AG04450 (cell line): Measurements from ENCODE around the gene ZNF304. TPM values are rescaled to one million over a fixed set of nuclear protein-coding genes. Genes with fewer than 3 reads are reported as not detected.

Experiments used
- CTCF ChIA-PET: fragments of 300-600, 350-600 bp; formaldehyde crosslinking; extraction: SDS; loops from one replicate; lab custom pipeline; 2022; ENCODE audit warnings: antibody characterized with exemption, inconsistent platforms; lab: Charles Lee
- POLR2A ChIA-PET: fragments of 350-600 bp; formaldehyde crosslinking; extraction: SDS; loops from one replicate; lab custom pipeline; 2021; ENCODE audit warnings: antibody characterized with exemption, inconsistent platforms; lab: Yijun Ruan, JAX
- DNase-seq: peaks from one replicate; pipeline ENCODE4 v3.0.0-alpha.2; 2011; ENCODE audit warnings: low read depth, low spot score
- H3K27ac ChIP-seq: one replicate; pipeline ENCODE4 v1.5.1; 2012; ENCODE audit warnings: low read depth, low read length, control low read depth
- H3K27me3 ChIP-seq: one replicate; pipeline ENCODE4 v1.6.0; 2012; ENCODE audit warnings: low read length; ENCODE audit not compliant: control insufficient read depth, insufficient read depth
- H3K4me3 ChIP-seq: 2 replicates; pipeline ENCODE4 v1.5.1; 2011; ENCODE audit warnings: mild to moderate bottlenecking, low read depth, low read length, control low read depth
- H3K9me3 ChIP-seq: 2 replicates; pipeline ENCODE4 v1.5.1; 2012; ENCODE audit warnings: low read length; ENCODE audit not compliant: control insufficient read depth, insufficient read depth
- polyA plus RNA-seq: library from polyadenylated mRNA; depleted of rRNA; stranded (reverse); fragments of >200 nt; gene quantifications from 2 replicates; pipeline ENCODE4 v1.2.3, GENCODE V29; 2011
- TF ChIP-seq, protein P1 (sequence below): IDR thresholded peaks from 2 replicates; pipeline ENCODE4 v1.5.1; 2011; ENCODE audit warnings: low read depth, low read length, control low read depth, inconsistent platforms

Gene ZNF304
- polyA plus RNA-seq, 1 experiment, result 7.8 TPM

DNA sequence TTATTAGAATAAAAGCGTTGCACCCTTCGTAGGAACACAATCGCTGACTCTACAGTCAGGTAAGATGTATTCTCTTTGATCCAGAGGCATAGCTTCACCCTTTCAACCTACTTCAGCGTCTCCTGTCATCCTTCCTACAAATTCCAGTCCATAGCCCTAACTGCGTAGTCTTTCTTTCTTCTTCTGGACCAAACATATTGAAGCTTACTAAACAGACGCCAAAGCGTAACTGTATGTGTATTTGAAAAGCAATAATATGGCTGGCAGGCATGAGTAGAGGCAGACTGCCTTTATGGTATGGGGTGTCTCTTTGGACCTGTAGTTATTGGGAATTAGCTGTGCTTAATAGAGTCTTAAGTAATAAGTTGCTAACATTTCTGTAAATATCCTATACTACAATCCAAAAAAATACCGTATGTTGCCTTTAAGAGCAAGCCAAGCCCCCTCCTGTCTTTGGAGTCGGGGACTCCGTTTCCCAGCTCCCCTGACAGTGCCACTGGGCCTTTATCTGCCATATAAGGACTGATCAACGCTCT, 38.2 kb downstream of the ZNF304 start:
- Histone ChIP-seq H3K27me3 (no peaks in the 10 kb centered on the region), H3K27ac (peak overlapping the region; percentile 55), H3K4me3 (peak overlapping the region; percentile 21), H3K9me3 (no peaks in the 10 kb centered on the region; the same call in 1 of the 2 replicates)
- ChIA-PET POLR2A (interaction anchor here (0.6 to 1.6 kb wide), 6 partner anchors 10 to 782 kb away, joined by 3 to 6 read pairs (median 4); partner anchors contain the start of genes TRAPPC2B and ZNF547), CTCF (interaction anchor here (0.7 to 1.5 kb wide), 2 partner anchors 17 to 24 kb away, joined by 3 to 10 read pairs; no protein-coding TSS in a partner anchor)
- TF ChIP-seq, protein P1, sequence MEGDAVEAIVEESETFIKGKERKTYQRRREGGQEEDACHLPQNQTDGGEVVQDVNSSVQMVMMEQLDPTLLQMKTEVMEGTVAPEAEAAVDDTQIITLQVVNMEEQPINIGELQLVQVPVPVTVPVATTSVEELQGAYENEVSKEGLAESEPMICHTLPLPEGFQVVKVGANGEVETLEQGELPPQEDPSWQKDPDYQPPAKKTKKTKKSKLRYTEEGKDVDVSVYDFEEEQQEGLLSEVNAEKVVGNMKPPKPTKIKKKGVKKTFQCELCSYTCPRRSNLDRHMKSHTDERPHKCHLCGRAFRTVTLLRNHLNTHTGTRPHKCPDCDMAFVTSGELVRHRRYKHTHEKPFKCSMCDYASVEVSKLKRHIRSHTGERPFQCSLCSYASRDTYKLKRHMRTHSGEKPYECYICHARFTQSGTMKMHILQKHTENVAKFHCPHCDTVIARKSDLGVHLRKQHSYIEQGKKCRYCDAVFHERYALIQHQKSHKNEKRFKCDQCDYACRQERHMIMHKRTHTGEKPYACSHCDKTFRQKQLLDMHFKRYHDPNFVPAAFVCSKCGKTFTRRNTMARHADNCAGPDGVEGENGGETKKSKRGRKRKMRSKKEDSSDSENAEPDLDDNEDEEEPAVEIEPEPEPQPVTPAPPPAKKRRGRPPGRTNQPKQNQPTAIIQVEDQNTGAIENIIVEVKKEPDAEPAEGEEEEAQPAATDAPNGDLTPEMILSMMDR, result no peak
- no peak for DNase-seq

DNA sequence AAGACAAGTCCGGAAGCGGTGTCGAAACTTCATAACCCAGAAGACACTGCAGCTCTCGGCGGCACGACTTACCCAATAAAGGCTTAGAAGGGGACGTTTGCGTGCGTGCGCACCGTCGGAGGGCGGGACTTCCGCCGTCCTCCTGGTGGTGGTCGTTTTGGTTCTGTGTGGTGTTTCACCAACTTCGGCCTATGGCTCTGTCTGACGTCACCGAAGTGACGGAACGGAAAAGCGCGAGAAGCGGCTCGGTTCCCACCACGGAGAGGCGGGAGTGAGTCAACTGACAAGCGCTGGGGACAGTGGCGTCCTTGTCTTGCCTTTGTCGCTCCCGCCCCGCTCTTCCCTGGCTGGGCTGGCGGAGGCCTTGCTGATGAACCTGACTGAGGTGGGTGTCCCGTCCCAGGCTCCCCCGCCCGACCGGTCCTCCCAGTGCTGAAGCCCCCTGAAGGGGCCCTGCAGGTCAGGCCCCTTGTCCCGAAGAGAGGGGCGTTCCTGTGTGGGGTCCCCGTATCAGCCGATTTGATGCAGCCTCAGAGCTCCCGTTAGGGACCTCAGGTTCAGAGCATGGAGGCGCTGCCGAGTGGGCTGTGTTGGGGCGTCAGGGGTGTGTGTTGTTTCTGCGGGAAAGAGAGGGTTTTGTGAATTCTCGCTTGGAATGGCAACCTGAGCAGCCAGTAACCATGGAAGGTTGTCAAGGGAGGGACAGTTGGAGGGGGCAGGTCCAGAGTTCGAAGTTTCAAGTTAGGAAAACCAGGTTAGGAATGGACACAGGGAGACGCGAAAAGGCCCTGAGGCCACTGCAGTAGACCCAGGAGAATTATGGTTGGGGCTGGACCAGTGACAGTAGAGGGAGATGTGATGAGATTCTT, 38.9 kb downstream of the ZNF304 start, which contains the start of gene ZNF548:
Gene ZNF548, plus strand, starts transcription at position 125 of the 869 bp plus-strand sequence. Its CDS starts 246 bp downstream, at position 371.
- TF ChIP-seq, protein P1, result peak; percentile 31
- H3K4me3 ChIP-seq, result peak within 1 kb of the TSS; percentile 93

GRCh38 chr19:57395710-57396109, 44.6 kb downstream of the ZNF304 start:
- H3K27me3 ChIP-seq, result no peaks in the 10 kb centered on the region
- POLR2A ChIA-PET, result no interaction called here
- TF ChIP-seq, protein P1, result no peak
- DNase-seq, result no peak
- H3K9me3 ChIP-seq, result peaks cover 20% of the 10 kb centered on the region
- CTCF ChIA-PET, result no interaction called here
- H3K27ac ChIP-seq, result no peak overlapping the region
- no peak overlapping the region for H3K4me3 ChIP-seq

More for the DNA sequence above, 38.9 kb downstream of the ZNF304 start, which contains the start of gene ZNF548:
- peak; percentile 99 for DNase-seq
- peak within 1 kb of the TSS; percentile 98 for H3K27ac ChIP-seq
- no peaks in the 10 kb centered on the region; the same call in 1 of the 2 replicates for H3K9me3 ChIP-seq
- POLR2A ChIA-PET, result interaction anchor here (0.6 to 1.6 kb wide), 7 partner anchors 11 to 781 kb away, joined by 3 to 6 read pairs (median 3); partner anchors contain the start of genes TRAPPC2B, ZNF154 and ZNF547
- CTCF ChIA-PET, result interaction anchor here (0.7 to 1.5 kb wide), 2 partner anchors 16 to 24 kb away, joined by 3 to 10 read pairs; no protein-coding TSS in a partner anchor
- no peaks in the 10 kb centered on the region for H3K27me3 ChIP-seq

DNA sequence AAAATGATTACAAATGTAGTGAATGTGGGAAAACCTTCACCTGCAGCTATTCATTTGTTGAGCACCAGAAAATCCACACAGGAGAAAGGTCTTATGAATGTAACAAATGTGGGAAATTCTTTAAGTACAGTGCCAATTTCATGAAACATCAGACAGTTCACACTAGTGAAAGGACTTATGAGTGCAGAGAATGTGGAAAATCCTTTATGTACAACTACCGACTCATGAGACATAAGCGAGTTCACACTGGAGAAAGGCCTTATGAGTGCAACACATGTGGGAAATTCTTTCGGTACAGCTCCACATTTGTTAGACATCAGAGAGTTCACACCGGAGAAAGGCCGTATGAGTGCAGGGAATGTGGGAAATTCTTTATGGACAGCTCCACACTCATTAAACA, 47.8 kb downstream of the ZNF304 start:
- H3K4me3 ChIP-seq, result no peak overlapping the region
- ChIA-PET POLR2A (no interaction called here), CTCF (no interaction called here)
- DNase-seq, result no peak
- TF ChIP-seq, protein P1, result no peak
- peaks cover 29% of the 10 kb centered on the region for H3K9me3 ChIP-seq
- no peaks in the 10 kb centered on the region for H3K27me3 ChIP-seq
- no peak overlapping the region for H3K27ac ChIP-seq
